HEK293 (cell line): ENCODE data around the gene P2RX6.

ENCODE experiments used
- CTCF ChIA-PET: fragments of 350-600 bp; formaldehyde crosslinking; extraction: SDS; loops from one replicate; lab custom pipeline; 2021; ENCODE audit warnings: antibody characterized with exemption; lab: Yijun Ruan, JAX
- POLR2A ChIA-PET: fragments of 300-600 bp; formaldehyde crosslinking; extraction: SDS; loops from one replicate; lab custom pipeline; 2020; ENCODE audit warnings: antibody characterized with exemption, inconsistent platforms; lab: Yijun Ruan, JAX
- H3K27ac ChIP-seq: fragments of 200-500 bp; sonication (Bioruptor generic); 2 replicates; pipeline ENCODE4 v1.5.1; 2014; ENCODE audit warnings: low read depth, low read length, control low read depth, inconsistent platforms; ENCODE audit errors: extremely low read depth
- H3K36me3 ChIP-seq, 2 experiments: fragments of 200-500 bp in 1 of 2; sonication (Bioruptor generic) in 1 of 2; 1 replicate in 1 of 2; 2 replicates in 1 of 2; pipeline ENCODE4 v1.5.1; 2014 to 2017; ENCODE audit warnings: inconsistent platforms in 2 of 2, low read length in 2 of 2; ENCODE audit not compliant: control insufficient read depth in 2 of 2, insufficient read depth in 1 of 2
- H3K4me1 ChIP-seq: fragments of 200-500 bp; sonication (Bioruptor generic); 2 replicates; pipeline ENCODE4 v1.5.1; 2014; ENCODE audit warnings: mild to moderate bottlenecking, low read length, inconsistent platforms; ENCODE audit not compliant: control insufficient read depth, insufficient read depth
- H3K4me3 ChIP-seq: 2 replicates; pipeline ENCODE4 v1.5.1; 2011; ENCODE audit warnings: low read depth, mild to moderate bottlenecking, control low read depth, low read length, moderate library complexity
- H3K9me3 ChIP-seq: fragments of 200-500 bp; sonication (Bioruptor generic); 2 replicates; pipeline ENCODE4 v1.5.1; 2014; ENCODE audit warnings: low read depth, low read length, inconsistent platforms; ENCODE audit not compliant: control insufficient read depth, insufficient read depth
- BCL11A ChIP-seq: fragments of 450-650 bp; formaldehyde crosslinking; IDR thresholded peaks from 2 replicates; pipeline ENCODE4 v1.5.1; 2016; ENCODE audit warnings: low read depth, missing biosample characterization, missing genetic modification characterization
- GLIS2 ChIP-seq: fragments of 450-650 bp; formaldehyde crosslinking; IDR thresholded peaks from 2 replicates; pipeline ENCODE4 v1.5.1; 2016; ENCODE audit warnings: missing biosample characterization, missing genetic modification characterization
- ZFP3 ChIP-seq: fragments of 450-650 bp; formaldehyde crosslinking; IDR thresholded peaks from 2 replicates; pipeline ENCODE4 v1.5.1; 2016; ENCODE audit warnings: low read depth, missing biosample characterization, missing genetic modification characterization
- ZIC2 ChIP-seq: fragments of 450-650 bp; formaldehyde crosslinking; IDR thresholded peaks from 2 replicates; pipeline ENCODE4 v1.5.1; 2016; ENCODE audit warnings: missing biosample characterization, missing genetic modification characterization
- ZNF146 ChIP-seq: fragments of 450-650 bp; formaldehyde crosslinking; IDR thresholded peaks from 2 replicates; pipeline ENCODE4 v1.5.1; 2016; ENCODE audit warnings: missing biosample characterization, missing genetic modification characterization
- ZNF16 ChIP-seq: fragments of 450-650 bp; formaldehyde crosslinking; IDR thresholded peaks from 2 replicates; pipeline ENCODE4 v1.5.1; 2016; ENCODE audit warnings: low read depth, missing biosample characterization, missing genetic modification characterization
- ZNF184 ChIP-seq: fragments of 450-650 bp; IDR thresholded peaks from 2 replicates; pipeline ENCODE4 v1.5.1; 2018; ENCODE audit warnings: missing biosample characterization, mild to moderate bottlenecking, missing genetic modification characterization
- ZNF19 ChIP-seq: fragments of 450-650 bp; formaldehyde crosslinking; IDR thresholded peaks from 2 replicates; pipeline ENCODE4; 2016; ENCODE audit warnings: missing biosample characterization, missing genetic modification characterization, low read depth
- ZNF214 ChIP-seq: fragments of 450-650 bp; formaldehyde crosslinking; IDR thresholded peaks from 2 replicates; pipeline ENCODE4 v1.5.1; 2017; ENCODE audit warnings: missing biosample characterization, mild to moderate bottlenecking, missing genetic modification characterization, borderline replicate concordance
- ZNF292 ChIP-seq: fragments of 450-650 bp; formaldehyde crosslinking; IDR thresholded peaks from 2 replicates; pipeline ENCODE4 v1.5.1; 2016; ENCODE audit warnings: low read depth, missing biosample characterization, missing genetic modification characterization, borderline replicate concordance
- ZNF341 ChIP-seq: fragments of 450-650 bp; formaldehyde crosslinking; IDR thresholded peaks from 2 replicates; pipeline ENCODE4; 2016; ENCODE audit warnings: low read depth, missing biosample characterization, missing genetic modification characterization
- ZNF423 ChIP-seq: fragments of 450-650 bp; formaldehyde crosslinking; IDR thresholded peaks from 2 replicates; pipeline ENCODE4 v1.5.1; 2016; ENCODE audit warnings: missing biosample characterization, missing genetic modification characterization
- ZNF529 ChIP-seq: fragments of 450-650 bp; formaldehyde crosslinking; IDR thresholded peaks from 2 replicates; pipeline ENCODE4 v1.5.1; 2017; ENCODE audit warnings: missing genetic modification characterization, missing biosample characterization; ENCODE audit not compliant: insufficient replicate concordance
- ZNF654 ChIP-seq: fragments of 450-650 bp; formaldehyde crosslinking; IDR thresholded peaks from 2 replicates; pipeline ENCODE4 v1.5.1; 2016; ENCODE audit warnings: low read depth, missing biosample characterization, missing genetic modification characterization
- ZNF670 ChIP-seq: fragments of 450-650 bp; formaldehyde crosslinking; IDR thresholded peaks from 2 replicates; pipeline ENCODE4 v1.5.1; 2016; ENCODE audit warnings: missing biosample characterization, missing genetic modification characterization, low read depth
- ZNF677 ChIP-seq: fragments of 450-650 bp; IDR thresholded peaks from 2 replicates; pipeline ENCODE4 v1.5.0; 2018; ENCODE audit warnings: missing biosample characterization, mild to moderate bottlenecking, missing genetic modification characterization, moderate library complexity
- ZNF777 ChIP-seq: fragments of 450-650 bp; formaldehyde crosslinking; IDR thresholded peaks from 2 replicates; pipeline ENCODE4 v1.5.1; 2017; ENCODE audit warnings: missing biosample characterization, missing genetic modification characterization, borderline replicate concordance
- ZXDB ChIP-seq: fragments of 450-650 bp; formaldehyde crosslinking; IDR thresholded peaks from 2 replicates; pipeline ENCODE4 v1.5.1; 2016; ENCODE audit warnings: missing biosample characterization, missing genetic modification characterization
- TF ChIP-seq, protein P1 (sequence below): fragments of 450-650 bp; formaldehyde crosslinking; IDR thresholded peaks from 2 replicates; pipeline ENCODE4 v1.5.1; 2016; ENCODE audit warnings: missing biosample characterization, missing genetic modification characterization
- TF ChIP-seq, protein P2 (sequence below): fragments of 450-650 bp; formaldehyde crosslinking; IDR thresholded peaks from 2 replicates; pipeline ENCODE4 v1.5.1; 2016; ENCODE audit warnings: missing biosample characterization, missing genetic modification characterization
- TF ChIP-seq, protein P3 (sequence below): fragments of 450-650 bp; formaldehyde crosslinking; IDR thresholded peaks from 2 replicates; pipeline ENCODE4 v1.5.1; 2016; ENCODE audit warnings: missing biosample characterization, missing genetic modification characterization
- TF ChIP-seq, protein P4 (sequence below): fragments of 450-650 bp; formaldehyde crosslinking; IDR thresholded peaks from 2 replicates; pipeline ENCODE4 v1.5.1; 2016; ENCODE audit warnings: missing biosample characterization, missing genetic modification characterization, borderline replicate concordance
- TF ChIP-seq, protein P5 (sequence below): fragments of 450-650 bp; formaldehyde crosslinking; IDR thresholded peaks from 2 replicates; pipeline ENCODE4 v1.5.1; 2016; ENCODE audit warnings: missing biosample characterization, missing genetic modification characterization

P2RX6 gene

DNA sequence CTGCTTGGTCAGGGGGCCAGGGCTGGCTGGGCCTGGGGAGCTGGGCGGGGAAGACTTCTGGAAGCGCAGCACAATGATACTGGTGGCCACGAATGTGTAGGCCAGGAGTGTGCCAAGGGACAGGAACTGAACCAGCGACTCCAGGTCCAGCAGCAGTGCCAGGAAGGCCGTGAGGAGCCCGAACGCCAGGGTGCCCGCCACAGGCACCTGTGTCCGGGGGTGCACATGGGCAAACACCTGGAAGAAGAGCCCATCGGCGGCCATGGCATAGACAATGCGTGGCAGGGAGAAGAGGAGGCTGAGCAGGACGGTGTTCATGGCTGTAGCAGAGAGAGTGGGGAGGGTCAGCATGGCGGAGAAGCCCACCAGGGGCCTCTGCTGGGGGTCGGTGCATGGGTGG lies 15.1 kb downstream of the P2RX6 start:
- TF ChIP-seq, protein P1, sequence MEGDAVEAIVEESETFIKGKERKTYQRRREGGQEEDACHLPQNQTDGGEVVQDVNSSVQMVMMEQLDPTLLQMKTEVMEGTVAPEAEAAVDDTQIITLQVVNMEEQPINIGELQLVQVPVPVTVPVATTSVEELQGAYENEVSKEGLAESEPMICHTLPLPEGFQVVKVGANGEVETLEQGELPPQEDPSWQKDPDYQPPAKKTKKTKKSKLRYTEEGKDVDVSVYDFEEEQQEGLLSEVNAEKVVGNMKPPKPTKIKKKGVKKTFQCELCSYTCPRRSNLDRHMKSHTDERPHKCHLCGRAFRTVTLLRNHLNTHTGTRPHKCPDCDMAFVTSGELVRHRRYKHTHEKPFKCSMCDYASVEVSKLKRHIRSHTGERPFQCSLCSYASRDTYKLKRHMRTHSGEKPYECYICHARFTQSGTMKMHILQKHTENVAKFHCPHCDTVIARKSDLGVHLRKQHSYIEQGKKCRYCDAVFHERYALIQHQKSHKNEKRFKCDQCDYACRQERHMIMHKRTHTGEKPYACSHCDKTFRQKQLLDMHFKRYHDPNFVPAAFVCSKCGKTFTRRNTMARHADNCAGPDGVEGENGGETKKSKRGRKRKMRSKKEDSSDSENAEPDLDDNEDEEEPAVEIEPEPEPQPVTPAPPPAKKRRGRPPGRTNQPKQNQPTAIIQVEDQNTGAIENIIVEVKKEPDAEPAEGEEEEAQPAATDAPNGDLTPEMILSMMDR = no peak
- TF ChIP-seq ZNF670 (tag by site-specific recombination) = no peak
- no peak for TF ChIP-seq ZNF777
- no peak for TF ChIP-seq ZXDB (tag by site-specific recombination)
- Histone ChIP-seq H3K9me3 (no peaks in the 10 kb centered on the region), H3K36me3 (no peaks in the 10 kb centered on the region), H3K27ac (no peak overlapping the region), H3K4me1 (no peaks in the 10 kb centered on the region), H3K4me3 (no peak overlapping the region)
- CTCF ChIA-PET = interaction anchor here (1.2 kb wide), 1 partner anchor 9 kb away, joined by 3 read pairs; no protein-coding TSS in a partner anchor
- POLR2A ChIA-PET = interaction anchor here (1.3 kb wide), 1 partner anchor 28 kb away, joined by 3 read pairs; the partner anchor contains the start of gene THAP7

DNA sequence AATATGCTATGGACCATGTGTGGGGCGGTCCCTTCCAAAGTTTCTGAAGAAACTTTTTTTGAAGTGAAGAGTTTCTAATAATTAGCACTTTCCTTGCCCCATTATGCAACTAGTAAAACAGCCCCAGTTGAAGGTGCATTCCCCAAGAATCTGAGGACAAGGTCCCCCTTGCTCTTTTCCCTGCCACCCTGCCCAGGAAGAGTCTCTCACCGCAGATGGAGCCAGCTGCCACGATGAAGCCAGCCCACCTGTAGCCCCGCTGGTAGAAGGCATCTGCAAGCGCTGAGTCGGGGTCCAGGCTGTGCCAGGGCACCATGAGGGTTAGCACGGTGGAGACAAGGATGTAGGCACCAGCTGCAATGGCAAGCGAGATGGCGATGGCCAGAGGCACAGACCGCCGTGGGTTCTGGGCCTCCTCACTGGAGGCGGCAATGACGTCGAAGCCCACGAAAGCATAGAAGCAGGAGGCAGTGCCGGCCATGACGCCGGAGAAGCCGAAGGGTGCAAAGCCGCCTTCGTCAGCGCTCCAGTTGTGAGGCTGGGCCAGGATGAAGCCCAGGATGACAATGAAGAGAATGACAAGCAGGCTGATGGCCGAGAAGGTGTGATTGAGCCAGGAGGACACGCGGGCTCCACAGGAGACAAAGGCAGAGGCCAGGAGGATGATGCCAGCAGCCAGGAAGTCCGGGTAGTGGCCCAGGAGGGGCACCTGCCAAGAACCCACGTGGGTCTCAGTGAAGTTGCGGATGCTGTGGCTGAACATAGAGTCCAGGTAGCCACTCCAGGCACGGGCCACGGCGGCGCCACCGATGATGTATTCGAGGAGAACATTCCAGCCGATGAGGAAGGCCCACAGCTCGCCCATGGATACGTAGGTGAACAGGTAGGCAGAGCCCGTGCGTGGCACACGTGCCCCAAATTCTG lies 15.9 kb downstream of the P2RX6 start:
- no peak overlapping the region for H3K27ac ChIP-seq
- POLR2A ChIA-PET = interaction anchor here (1.3 kb wide), 1 partner anchor 29 kb away, joined by 3 read pairs; the partner anchor contains the start of gene THAP7
- no peak for TF ChIP-seq ZNF654
- CTCF ChIA-PET = interaction anchor here (0.6 kb wide), 1 partner anchor 77 kb away, joined by 3 read pairs; no protein-coding TSS in a partner anchor
- no peaks in the 10 kb centered on the region for H3K36me3 ChIP-seq
- H3K4me1 ChIP-seq = no peaks in the 10 kb centered on the region
- no peaks in the 10 kb centered on the region for H3K9me3 ChIP-seq
- H3K4me3 ChIP-seq = no peak overlapping the region

DNA sequence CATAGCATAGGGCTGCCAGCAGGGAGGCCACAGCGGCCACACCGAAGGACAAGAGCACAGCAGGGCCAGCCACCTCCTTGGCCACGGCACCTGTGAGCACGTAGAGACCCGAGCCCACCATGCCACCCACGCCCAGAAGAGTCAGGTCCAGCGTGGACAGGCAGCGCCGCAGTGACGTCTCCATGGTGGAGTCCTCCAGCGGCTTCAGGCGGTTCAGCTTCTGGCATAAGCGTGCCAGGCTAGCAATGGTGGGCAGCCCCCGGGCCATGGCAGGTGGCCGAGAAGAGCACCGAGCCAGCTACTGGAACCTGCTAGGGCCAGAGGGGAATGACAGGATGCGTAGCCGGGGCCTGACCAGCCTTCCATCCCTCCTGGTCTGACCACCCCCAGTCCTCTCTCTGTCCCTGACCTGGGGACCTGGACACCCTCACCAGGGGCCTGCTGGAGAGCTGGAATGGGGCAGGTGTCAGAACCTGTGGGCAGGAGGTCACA lies 16.6 kb downstream of the P2RX6 start:
- CTCF ChIA-PET = interaction anchor here (0.6 kb wide), 1 partner anchor 76 kb away, joined by 3 read pairs; no protein-coding TSS in a partner anchor

More for the DNA sequence above, 16.6 kb downstream of the P2RX6 start:
- no peak overlapping the region for H3K27ac ChIP-seq
- no peaks in the 10 kb centered on the region for H3K36me3 ChIP-seq
- POLR2A ChIA-PET = no interaction called here
- no peak overlapping the region for H3K4me3 ChIP-seq
- H3K9me3 ChIP-seq = no peaks in the 10 kb centered on the region
- TF ChIP-seq, protein P2, sequence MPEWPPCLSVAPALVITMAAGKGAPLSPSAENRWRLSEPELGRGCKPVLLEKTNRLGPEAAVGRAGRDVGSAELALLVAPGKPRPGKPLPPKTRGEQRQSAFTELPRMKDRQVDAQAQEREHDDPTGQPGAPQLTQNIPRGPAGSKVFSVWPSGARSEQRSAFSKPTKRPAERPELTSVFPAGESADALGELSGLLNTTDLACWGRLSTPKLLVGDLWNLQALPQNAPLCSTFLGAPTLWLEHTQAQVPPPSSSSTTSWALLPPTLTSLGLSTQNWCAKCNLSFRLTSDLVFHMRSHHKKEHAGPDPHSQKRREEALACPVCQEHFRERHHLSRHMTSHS (tag by site-specific recombination) = no peak
- TF ChIP-seq ZNF677 (no peak), ZNF341 (tag by site-specific recombination) (no peak), GLIS2 (tag by site-specific recombination) (no peak), ZIC2 (tag by site-specific recombination) (no peak), ZNF146 (tag by site-specific recombination) (no peak), ZFP3 (tag by site-specific recombination) (no peak), BCL11A (tag by site-specific recombination) (no peak), ZNF292 (tag by site-specific recombination) (no peak), ZNF214 (tag by site-specific recombination) (no peak), ZNF16 (tag by site-specific recombination) (no peak), ZNF19 (tag by site-specific recombination) (no peak), ZNF423 (no peak), ZNF529 (tag by site-specific recombination) (no peak), ZNF184 (tag by site-specific recombination) (no peak)
- TF ChIP-seq, protein P3, sequence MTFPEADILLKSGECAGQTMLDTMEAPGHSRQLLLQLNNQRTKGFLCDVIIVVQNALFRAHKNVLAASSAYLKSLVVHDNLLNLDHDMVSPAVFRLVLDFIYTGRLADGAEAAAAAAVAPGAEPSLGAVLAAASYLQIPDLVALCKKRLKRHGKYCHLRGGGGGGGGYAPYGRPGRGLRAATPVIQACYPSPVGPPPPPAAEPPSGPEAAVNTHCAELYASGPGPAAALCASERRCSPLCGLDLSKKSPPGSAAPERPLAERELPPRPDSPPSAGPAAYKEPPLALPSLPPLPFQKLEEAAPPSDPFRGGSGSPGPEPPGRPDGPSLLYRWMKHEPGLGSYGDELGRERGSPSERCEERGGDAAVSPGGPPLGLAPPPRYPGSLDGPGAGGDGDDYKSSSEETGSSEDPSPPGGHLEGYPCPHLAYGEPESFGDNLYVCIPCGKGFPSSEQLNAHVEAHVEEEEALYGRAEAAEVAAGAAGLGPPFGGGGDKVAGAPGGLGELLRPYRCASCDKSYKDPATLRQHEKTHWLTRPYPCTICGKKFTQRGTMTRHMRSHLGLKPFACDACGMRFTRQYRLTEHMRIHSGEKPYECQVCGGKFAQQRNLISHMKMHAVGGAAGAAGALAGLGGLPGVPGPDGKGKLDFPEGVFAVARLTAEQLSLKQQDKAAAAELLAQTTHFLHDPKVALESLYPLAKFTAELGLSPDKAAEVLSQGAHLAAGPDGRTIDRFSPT (tag by site-specific recombination) = no peak
- TF ChIP-seq, protein P4, sequence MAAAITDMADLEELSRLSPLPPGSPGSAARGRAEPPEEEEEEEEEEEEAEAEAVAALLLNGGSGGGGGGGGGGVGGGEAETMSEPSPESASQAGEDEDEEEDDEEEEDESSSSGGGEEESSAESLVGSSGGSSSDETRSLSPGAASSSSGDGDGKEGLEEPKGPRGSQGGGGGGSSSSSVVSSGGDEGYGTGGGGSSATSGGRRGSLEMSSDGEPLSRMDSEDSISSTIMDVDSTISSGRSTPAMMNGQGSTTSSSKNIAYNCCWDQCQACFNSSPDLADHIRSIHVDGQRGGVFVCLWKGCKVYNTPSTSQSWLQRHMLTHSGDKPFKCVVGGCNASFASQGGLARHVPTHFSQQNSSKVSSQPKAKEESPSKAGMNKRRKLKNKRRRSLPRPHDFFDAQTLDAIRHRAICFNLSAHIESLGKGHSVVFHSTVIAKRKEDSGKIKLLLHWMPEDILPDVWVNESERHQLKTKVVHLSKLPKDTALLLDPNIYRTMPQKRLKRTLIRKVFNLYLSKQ (tag by site-specific recombination) = no peak
- TF ChIP-seq, protein P5, sequence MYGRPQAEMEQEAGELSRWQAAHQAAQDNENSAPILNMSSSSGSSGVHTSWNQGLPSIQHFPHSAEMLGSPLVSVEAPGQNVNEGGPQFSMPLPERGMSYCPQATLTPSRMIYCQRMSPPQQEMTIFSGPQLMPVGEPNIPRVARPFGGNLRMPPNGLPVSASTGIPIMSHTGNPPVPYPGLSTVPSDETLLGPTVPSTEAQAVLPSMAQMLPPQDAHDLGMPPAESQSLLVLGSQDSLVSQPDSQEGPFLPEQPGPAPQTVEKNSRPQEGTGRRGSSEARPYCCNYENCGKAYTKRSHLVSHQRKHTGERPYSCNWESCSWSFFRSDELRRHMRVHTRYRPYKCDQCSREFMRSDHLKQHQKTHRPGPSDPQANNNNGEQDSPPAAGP (tag by site-specific recombination) = no peak
- H3K4me1 ChIP-seq = no peaks in the 10 kb centered on the region
